ENCODE results near the gene DHCR7.

The DHCR7 gene

DNA sequence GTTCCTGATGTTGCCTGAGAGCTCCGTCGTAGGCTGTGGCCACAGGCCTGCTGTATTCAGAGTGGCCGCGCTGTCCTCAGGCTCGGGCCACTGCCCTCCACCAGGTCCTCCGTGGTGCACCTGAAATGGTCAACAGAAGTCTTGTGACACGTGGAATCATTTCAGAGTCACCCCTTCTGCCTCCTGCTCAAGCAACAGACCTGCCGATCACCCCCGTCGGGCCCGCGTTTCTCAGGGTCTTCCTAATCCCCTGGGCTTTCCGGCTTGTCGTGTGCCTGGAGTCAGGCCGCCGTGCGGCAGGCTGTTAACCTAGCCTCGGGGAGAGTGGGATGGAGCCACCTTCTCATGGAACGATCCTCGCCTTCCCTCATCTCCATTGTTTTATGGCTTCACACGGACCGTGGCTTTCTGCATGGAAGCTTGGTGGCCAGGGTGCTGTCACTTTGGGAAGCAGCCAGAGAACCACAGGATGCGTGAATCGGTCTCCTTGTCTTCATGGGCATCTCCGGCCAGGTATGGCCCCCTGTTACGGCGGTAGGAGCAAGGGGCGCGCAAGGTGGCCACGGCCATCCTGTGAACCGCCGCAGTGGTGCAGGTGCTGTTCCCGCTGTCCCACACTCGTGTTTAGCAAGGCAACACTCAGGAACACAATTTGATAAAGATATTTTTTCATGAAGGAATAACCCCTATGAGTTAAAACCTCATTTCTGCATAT, 28.9 kb upstream of the DHCR7 start:
- no peak overlapping the region for H3K4me3 ChIP-seq (ENCODE audit: low read length)
- no peaks in the 10 kb centered on the region for H3K4me1 ChIP-seq (ENCODE audit: insufficient read depth, low read length)
- no peaks in the 10 kb centered on the region for H3K9me3 ChIP-seq (ENCODE audit: insufficient read depth, low read depth, low read length)
- H3K27ac ChIP-seq (ENCODE audit: low read depth, low read length), result no peak overlapping the region
- H3K9ac ChIP-seq (ENCODE audit: low read depth, low read length), result no peak overlapping the region
- WGBS, result 90% methylated on average over 34 of the region's 34 CpGs
- H3K27me3 ChIP-seq (ENCODE audit: insufficient read depth, low read length), result no peaks in the 10 kb centered on the region
- peaks cover 54% of the 10 kb centered on the region for H3K36me3 ChIP-seq (ENCODE audit: insufficient read depth, low read length)

DNA sequence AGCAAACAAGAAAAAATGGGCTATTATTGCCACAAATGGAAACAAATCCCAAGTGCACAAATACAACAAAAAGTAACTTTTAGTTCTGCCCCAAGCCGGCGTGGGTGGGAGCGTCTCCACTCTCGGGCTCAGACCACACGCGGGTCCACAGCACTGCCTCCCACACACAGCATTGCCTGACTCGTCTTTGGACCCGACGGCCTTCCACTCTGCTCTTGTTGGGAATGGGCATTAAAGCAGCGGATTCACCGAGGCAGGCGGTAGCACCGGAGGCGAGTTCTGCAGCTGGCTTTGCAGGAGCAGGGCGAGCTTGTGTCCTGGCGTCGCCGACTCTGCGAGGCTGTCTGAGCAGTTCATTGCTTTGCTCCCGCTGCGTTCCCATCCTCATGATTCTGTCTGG, 27.8 kb upstream of the DHCR7 start:
- peaks cover 57% of the 10 kb centered on the region for H3K36me3 ChIP-seq (ENCODE audit: insufficient read depth, low read length)
- 96% methylated on average over 21 of the region's 21 CpGs for WGBS
- no peak overlapping the region for H3K27ac ChIP-seq (ENCODE audit: low read depth, low read length)
- no peak overlapping the region for H3K9ac ChIP-seq (ENCODE audit: low read depth, low read length)
- H3K9me3 ChIP-seq (ENCODE audit: insufficient read depth, low read depth, low read length), result no peaks in the 10 kb centered on the region
- H3K4me1 ChIP-seq (ENCODE audit: insufficient read depth, low read length), result no peaks in the 10 kb centered on the region
- H3K27me3 ChIP-seq (ENCODE audit: insufficient read depth, low read length), result no peaks in the 10 kb centered on the region
- H3K4me3 ChIP-seq (ENCODE audit: low read length), result no peak overlapping the region

DNA sequence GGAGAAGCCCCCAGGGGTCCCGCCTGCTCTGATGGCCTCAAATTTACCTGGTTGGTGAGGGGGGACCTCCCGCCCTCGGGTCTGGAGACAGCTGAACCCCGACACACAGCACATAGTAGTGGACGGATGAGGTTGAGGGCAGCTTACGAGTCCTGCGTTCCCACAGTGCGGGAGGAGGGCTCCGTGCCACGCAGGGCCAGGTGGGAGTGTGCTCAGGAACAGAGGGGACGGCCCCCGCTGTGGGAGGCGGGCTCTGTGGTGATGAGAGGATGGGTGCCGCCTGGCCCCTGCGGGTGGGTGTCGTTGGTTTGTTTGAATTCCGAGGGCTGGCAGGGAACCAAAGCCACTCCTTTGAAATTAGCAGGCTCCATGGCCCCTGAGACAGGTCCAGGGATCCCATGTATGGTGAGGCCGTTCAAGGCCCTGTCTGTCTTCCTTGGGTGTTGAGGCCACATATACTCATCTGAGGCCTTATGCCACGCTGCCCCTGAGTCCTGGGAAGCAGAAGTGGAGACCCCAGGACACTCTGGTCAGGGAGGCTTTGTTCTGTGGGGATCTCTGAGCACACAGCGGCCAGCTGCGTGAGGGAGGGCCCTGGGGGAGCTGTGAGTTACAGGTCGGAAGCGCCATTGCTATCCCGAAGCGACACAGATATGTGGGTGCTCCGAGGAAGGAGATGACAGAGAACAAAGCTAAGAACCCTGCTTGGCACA, 26.7 kb upstream of the DHCR7 start:
- H3K27me3 ChIP-seq (ENCODE audit: insufficient read depth, low read length), result no peaks in the 10 kb centered on the region
- H3K4me1 ChIP-seq (ENCODE audit: insufficient read depth, low read length), result no peaks in the 10 kb centered on the region
- 93% methylated on average over 26 of the region's 26 CpGs for WGBS
- H3K9me3 ChIP-seq (ENCODE audit: insufficient read depth, low read depth, low read length), result no peaks in the 10 kb centered on the region
- no peak overlapping the region for H3K27ac ChIP-seq (ENCODE audit: low read depth, low read length)
- H3K36me3 ChIP-seq (ENCODE audit: insufficient read depth, low read length), result peaks cover 53% of the 10 kb centered on the region
- no peak overlapping the region for H3K4me3 ChIP-seq (ENCODE audit: low read length)
- no peak overlapping the region for H3K9ac ChIP-seq (ENCODE audit: low read depth, low read length)

DNA sequence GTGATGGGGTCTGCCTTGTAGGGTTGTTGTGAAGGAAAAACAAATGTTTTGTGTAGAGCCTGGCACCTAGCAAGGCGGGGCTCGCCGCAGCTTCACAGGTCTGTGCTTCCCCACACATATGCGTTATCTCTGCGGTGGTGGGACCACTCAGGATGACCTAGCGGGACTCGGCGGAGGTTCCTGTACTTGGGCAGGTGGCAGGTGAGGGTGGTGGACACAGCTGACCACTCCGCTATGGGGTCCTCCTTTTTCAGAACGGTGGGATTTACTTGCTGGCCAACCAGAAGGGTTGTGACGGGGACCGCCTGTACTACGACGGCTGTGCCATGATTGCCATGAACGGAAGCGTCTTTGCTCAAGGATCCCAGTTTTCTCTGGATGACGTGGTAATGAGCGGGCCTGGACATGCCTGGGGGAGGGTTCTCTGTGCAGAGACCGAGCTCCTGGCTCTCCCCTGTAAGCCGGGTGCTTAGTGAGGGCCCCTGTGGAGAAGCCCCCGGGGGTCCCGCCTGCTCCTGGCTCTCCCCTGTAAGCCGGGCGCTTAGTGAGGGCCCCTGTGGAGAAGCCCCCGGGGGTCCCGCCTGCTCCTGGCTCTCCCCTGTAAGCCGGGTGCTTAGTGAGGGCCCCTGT, 26.1 kb upstream of the DHCR7 start:
- Histone ChIP-seq H3K27me3 (ENCODE audit: insufficient read depth, low read length) (no peaks in the 10 kb centered on the region), H3K4me3 (ENCODE audit: low read length) (no peak overlapping the region), H3K4me1 (ENCODE audit: insufficient read depth, low read length) (no peaks in the 10 kb centered on the region), H3K9ac (ENCODE audit: low read depth, low read length) (no peak overlapping the region), H3K27ac (ENCODE audit: low read depth, low read length) (no peak overlapping the region), H3K36me3 (ENCODE audit: insufficient read depth, low read length) (peaks cover 47% of the 10 kb centered on the region), H3K9me3 (ENCODE audit: insufficient read depth, low read depth, low read length) (0 out of 2 replicates have a peak, but pooled peaks cover under 1% of the 10 kb centered on the region)
- WGBS, result 97% methylated on average over 27 of the region's 27 CpGs

DNA sequence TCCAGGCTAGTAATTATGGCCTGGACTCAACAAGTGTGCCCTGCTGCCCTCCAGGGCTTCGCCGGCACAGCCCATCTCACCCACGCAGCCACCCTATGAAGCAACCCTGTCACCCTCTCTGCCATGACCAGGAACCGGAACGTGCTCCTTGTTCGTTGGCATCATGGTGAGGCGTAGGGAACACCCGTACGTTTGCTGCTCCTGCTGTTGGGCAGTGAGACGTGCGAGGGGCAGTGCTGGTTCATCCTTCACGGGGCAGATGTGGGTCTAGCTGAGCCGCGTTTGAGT, 25.5 kb upstream of the DHCR7 start:
- peaks cover 5% of the 10 kb centered on the region for H3K9me3 ChIP-seq (ENCODE audit: insufficient read depth, low read depth, low read length)
- no peak overlapping the region for H3K27ac ChIP-seq (ENCODE audit: low read depth, low read length)
- WGBS, result 97% methylated on average over 14 of the region's 14 CpGs
- no peak overlapping the region for H3K4me3 ChIP-seq (ENCODE audit: low read length)
- H3K27me3 ChIP-seq (ENCODE audit: insufficient read depth, low read length), result no peaks in the 10 kb centered on the region
- peaks cover 45% of the 10 kb centered on the region for H3K36me3 ChIP-seq (ENCODE audit: insufficient read depth, low read length)
- H3K4me1 ChIP-seq (ENCODE audit: insufficient read depth, low read length), result no peaks in the 10 kb centered on the region
- no peak overlapping the region for H3K9ac ChIP-seq (ENCODE audit: low read depth, low read length)

DNA sequence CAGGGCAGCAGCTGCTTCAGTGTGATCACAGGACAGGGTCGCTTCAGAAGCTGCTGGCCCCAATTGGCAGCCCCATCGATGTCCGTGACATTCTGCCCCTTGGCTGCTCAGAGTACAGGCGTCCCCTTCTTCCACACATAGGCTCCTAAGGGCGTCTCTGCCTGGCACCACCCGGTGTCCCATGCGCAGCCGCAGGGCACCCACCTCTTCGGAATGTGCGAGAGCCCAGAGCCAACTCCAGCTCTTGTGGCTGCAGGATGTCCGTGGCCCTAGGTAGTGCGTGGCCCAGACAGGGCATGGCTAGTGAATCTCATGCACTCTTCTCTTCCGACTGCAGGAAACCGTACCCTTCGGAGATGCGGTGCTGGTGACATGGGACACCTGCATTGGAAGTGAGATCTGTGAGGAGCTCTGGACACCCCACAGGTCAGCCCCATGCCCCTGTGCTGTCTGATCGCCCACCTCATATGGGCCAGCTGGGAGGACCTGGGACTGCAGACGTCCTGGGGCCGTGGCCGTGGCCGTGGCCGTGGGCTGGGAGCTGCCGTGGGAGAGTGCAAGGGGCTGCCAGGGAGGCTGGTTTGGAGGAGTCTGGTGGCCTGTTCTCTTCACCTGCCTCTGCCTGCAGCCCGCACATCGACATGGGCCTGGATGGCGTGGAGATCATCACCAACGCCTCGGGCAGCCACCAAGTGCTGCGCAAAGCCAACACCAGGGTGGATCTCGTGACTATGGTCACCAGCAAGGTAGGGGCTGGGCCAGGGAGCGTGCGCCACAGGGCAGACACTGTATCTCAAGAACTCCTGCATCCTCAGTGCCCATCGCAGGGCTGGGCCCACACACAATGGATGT, 25.0 kb upstream of the DHCR7 start:
- Histone ChIP-seq H3K27me3 (ENCODE audit: insufficient read depth, low read length) (no peaks in the 10 kb centered on the region), H3K27ac (ENCODE audit: low read depth, low read length) (no peak overlapping the region), H3K36me3 (ENCODE audit: insufficient read depth, low read length) (peaks cover 42% of the 10 kb centered on the region), H3K9ac (ENCODE audit: low read depth, low read length) (no peak overlapping the region), H3K4me1 (ENCODE audit: insufficient read depth, low read length) (no peaks in the 10 kb centered on the region), H3K4me3 (ENCODE audit: low read length) (no peak overlapping the region), H3K9me3 (ENCODE audit: insufficient read depth, low read depth, low read length) (peaks cover 8% of the 10 kb centered on the region)
- 94% methylated on average over 33 of the region's 33 CpGs for WGBS

DNA sequence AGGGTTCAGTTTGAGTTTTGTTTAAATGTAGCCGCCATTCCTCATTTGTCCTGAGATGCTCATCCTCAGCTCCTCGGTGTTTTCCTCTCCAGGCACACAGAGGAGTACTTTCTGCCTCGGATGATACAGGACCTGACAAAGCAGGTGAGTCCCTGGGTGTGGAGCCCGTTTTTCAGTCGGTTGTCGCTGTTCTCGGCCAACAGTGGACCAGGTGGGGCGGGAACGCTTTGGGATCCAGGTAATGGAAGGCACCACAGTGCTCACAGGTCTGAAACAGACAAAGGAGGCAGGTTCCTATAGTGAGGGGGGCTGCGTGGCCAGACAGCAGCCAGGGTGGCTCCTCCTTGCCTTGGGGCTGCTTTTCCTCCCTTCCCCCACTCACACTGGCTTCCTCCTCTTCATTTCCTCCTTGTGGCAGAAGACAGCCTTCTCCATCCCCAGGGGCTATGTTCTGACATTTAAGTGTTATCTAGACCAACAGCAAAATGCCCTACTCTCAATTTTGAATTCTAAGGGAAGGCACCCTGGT, 24.2 kb upstream of the DHCR7 start:
- WGBS, result 90% methylated on average over 10 of the region's 10 CpGs
- Histone ChIP-seq H3K9ac (ENCODE audit: low read depth, low read length) (no peak overlapping the region), H3K27me3 (ENCODE audit: insufficient read depth, low read length) (no peaks in the 10 kb centered on the region), H3K4me1 (ENCODE audit: insufficient read depth, low read length) (no peaks in the 10 kb centered on the region), H3K27ac (ENCODE audit: low read depth, low read length) (no peak overlapping the region), H3K4me3 (ENCODE audit: low read length) (no peak overlapping the region), H3K36me3 (ENCODE audit: insufficient read depth, low read length) (peaks cover 47% of the 10 kb centered on the region), H3K9me3 (ENCODE audit: insufficient read depth, low read depth, low read length) (peaks cover 8% of the 10 kb centered on the region)

DNA sequence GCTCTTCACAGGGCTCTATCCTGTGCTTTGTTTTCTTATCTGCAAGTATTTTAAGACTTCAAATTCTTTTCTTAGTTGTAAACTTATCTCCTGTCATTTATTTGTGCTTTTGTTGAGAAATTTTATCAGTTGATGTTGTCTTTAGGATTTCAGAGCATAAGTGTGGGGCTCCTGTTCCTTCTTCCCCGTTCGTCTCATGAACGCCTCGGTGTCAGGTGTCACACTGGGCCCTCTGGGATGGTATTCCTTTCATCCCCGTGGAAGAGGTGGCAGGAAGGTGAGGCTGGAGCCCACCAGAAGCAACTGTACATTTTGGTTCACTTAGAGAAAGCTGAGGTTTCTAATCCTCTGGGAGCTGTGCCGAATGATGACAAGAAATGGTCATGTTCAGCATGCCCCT, 22.8 kb upstream of the DHCR7 start:
- 76% methylated on average over 6 of the region's 6 CpGs for WGBS
- H3K36me3 ChIP-seq (ENCODE audit: insufficient read depth, low read length), result peaks cover 47% of the 10 kb centered on the region
- H3K4me3 ChIP-seq (ENCODE audit: low read length), result no peak overlapping the region
- H3K9ac ChIP-seq (ENCODE audit: low read depth, low read length), result no peak overlapping the region
- no peaks in the 10 kb centered on the region for H3K4me1 ChIP-seq (ENCODE audit: insufficient read depth, low read length)
- H3K9me3 ChIP-seq (ENCODE audit: insufficient read depth, low read depth, low read length), result peaks cover 8% of the 10 kb centered on the region
- no peaks in the 10 kb centered on the region for H3K27me3 ChIP-seq (ENCODE audit: insufficient read depth, low read length)
- no peak overlapping the region for H3K27ac ChIP-seq (ENCODE audit: low read depth, low read length)

DNA sequence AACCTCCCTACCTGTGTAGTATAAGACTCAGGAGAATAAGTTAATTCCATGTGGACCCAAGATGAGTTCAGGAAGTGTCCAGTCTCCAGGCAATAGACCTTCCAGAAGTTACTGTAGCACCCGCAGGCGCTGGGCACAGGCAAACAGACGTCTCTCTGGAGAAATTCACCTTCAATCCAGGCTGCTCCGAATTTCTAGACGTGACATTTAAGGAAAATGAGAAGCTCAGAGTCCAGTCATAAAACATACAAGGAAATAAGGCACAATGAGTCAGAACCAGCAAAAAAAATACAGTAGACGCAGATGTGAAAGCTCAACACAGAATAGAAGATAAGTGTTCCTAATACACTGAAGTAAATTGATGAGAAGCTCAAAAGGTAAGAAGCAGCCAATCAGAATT, 19.0 kb upstream of the DHCR7 start:
- WGBS, result 94% methylated on average over 6 of the region's 6 CpGs
- H3K36me3 ChIP-seq (ENCODE audit: insufficient read depth, low read length), result peaks cover 20% of the 10 kb centered on the region

DNA sequence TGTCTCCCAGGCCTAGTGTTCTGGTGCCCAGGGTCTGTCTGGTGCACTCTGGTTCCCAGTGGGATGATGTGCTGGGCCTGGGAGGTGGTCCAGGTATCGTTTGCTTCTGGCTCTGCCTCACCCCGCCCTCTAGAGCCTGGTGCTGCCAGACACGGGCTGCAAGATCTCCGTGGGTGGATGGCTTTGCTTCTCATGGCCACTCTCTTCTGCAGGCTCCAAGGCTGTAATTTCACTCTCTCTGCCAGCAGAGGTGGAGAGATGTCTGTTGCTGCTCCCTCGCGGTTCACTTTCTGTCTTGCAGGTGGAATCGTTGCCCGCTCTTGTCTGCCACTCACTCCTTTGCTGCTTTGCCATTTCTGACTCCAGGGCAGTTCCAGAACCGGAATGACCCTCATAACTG, 18.2 kb upstream of the DHCR7 start:
- H3K36me3 ChIP-seq (ENCODE audit: insufficient read depth, low read length), result peaks cover 16% of the 10 kb centered on the region
- no peaks in the 10 kb centered on the region for H3K27me3 ChIP-seq (ENCODE audit: insufficient read depth, low read length)
- no peaks in the 10 kb centered on the region for H3K4me1 ChIP-seq (ENCODE audit: insufficient read depth, low read length)
- no peak overlapping the region for H3K27ac ChIP-seq (ENCODE audit: low read depth, low read length)
- no peak overlapping the region for H3K4me3 ChIP-seq (ENCODE audit: low read length)
- peaks cover 8% of the 10 kb centered on the region for H3K9me3 ChIP-seq (ENCODE audit: insufficient read depth, low read depth, low read length)
- 88% methylated on average over 9 of the region's 9 CpGs for WGBS
- H3K9ac ChIP-seq (ENCODE audit: low read depth, low read length), result no peak overlapping the region

More for the DNA sequence above, 19.0 kb upstream of the DHCR7 start:
- no peak overlapping the region for H3K27ac ChIP-seq (ENCODE audit: low read depth, low read length)
- no peak overlapping the region for H3K4me3 ChIP-seq (ENCODE audit: low read length)
- no peak overlapping the region for H3K9ac ChIP-seq (ENCODE audit: low read depth, low read length)
- H3K27me3 ChIP-seq (ENCODE audit: insufficient read depth, low read length), result no peaks in the 10 kb centered on the region
- H3K4me1 ChIP-seq (ENCODE audit: insufficient read depth, low read length), result no peaks in the 10 kb centered on the region
- peaks cover 8% of the 10 kb centered on the region for H3K9me3 ChIP-seq (ENCODE audit: insufficient read depth, low read depth, low read length)

DNA sequence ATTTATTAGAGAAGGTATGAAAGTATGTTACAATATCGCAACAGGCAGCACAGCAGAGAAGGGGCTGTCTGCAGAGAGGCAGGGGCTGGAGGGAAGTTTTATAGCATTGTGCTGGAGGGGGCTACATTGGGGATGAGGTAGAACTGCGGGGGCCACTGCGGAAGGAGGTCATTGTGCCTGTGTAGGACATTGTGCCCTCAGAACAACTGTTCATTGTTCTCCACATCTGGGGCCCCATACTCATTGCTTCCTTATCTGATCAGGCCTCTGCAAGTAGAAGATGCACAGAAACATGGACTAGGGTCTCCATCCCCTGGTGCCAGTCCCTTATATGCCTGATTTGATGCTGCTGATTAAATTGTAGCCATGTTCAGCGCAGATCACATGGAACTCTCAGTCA, 16.9 kb upstream of the DHCR7 start:
- peaks cover 23% of the 10 kb centered on the region for H3K36me3 ChIP-seq (ENCODE audit: insufficient read depth, low read length)
- H3K4me1 ChIP-seq (ENCODE audit: insufficient read depth, low read length), result no peaks in the 10 kb centered on the region
- 94% methylated on average over 4 of the region's 4 CpGs for WGBS
- no peak overlapping the region for H3K9ac ChIP-seq (ENCODE audit: low read depth, low read length)
- H3K9me3 ChIP-seq (ENCODE audit: insufficient read depth, low read depth, low read length), result peaks cover 8% of the 10 kb centered on the region
- no peaks in the 10 kb centered on the region for H3K27me3 ChIP-seq (ENCODE audit: insufficient read depth, low read length)
- H3K4me3 ChIP-seq (ENCODE audit: low read length), result no peak overlapping the region
- no peak overlapping the region for H3K27ac ChIP-seq (ENCODE audit: low read depth, low read length)
